ENCODE measurements around the gene GDF10.

GDF10 gene

DNA sequence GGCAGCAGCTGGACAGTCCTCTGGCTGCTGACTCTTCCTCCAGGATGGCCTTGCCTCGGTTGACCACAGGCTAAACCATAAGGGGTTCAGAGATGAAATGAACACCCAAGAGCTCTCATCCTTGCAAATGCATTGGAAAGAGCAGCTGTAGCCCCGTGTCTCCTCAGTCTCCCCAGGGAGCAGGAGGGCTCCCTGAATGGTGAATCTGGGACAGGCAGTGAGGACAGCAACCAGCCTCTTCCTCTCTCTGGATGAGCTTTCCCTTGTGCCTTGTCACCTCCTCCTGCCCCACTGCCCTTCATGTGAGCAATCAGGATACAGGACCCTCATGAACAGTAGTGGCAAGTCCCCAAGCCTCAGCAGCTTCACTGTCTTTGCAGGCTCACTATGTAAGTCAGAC, 23.9 kb upstream of the GDF10 start:
- DNase-seq (ENCODE audit: low read depth in 2 of 2): no peak

GRCh38 chr10:47276576-47277351, 23.2 kb upstream of the GDF10 start:
- no peak for DNase-seq (ENCODE audit: low read depth in 2 of 2)

DNA sequence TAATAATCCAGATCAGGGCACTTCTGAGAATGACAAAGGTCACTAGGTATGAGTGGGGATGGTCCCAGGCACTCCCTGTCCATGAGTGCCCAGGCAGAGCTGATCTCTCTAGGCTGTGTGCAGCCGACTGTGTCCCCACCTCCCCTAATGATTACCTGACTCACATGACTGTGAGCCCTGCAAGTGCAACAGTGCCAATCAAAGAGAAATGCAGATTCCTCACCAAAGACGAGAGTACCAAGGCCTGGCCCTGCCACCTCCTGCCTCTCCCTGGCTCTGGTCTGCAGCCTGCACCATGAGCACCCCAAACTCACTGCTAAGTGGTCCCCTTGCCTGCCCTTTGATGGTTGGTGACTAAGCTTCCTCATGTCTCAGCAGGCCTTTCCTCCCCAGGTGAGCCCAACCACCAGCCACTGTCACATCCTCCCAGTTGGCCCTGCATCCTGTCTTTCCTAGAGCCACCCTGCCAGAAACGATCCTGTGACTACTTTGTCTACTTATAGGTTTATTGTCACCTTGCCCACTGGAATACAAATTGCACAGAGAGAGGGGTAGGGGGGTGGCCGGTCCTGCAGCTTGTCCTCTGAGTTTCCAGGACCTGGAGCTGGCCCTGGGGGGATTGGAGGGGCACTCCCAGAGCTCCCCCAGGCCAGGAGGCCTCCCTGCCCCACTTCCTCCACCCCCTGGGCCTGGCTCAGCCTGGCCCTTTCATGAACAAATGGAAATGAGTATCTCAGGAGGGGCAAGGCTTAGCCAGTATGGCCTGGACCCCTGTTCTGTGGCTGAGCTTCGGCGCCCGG, 22.4 kb upstream of the GDF10 start:
- no peak for DNase-seq (ENCODE audit: low read depth in 2 of 2)

GRCh38 chr10:47278152-47278473, 21.9 kb upstream of the GDF10 start:
- no peak for DNase-seq (ENCODE audit: low read depth in 2 of 2)

- no peak for DNase-seq (ENCODE audit: low read depth in 2 of 2)
Measured at GRCh38 chr10:47278720-47279119, 21.3 kb upstream of the GDF10 start.

GRCh38 chr10:47279276-47279675, 20.7 kb upstream of the GDF10 start:
- DNase-seq (ENCODE audit: low read depth in 2 of 2): no peak

DNA sequence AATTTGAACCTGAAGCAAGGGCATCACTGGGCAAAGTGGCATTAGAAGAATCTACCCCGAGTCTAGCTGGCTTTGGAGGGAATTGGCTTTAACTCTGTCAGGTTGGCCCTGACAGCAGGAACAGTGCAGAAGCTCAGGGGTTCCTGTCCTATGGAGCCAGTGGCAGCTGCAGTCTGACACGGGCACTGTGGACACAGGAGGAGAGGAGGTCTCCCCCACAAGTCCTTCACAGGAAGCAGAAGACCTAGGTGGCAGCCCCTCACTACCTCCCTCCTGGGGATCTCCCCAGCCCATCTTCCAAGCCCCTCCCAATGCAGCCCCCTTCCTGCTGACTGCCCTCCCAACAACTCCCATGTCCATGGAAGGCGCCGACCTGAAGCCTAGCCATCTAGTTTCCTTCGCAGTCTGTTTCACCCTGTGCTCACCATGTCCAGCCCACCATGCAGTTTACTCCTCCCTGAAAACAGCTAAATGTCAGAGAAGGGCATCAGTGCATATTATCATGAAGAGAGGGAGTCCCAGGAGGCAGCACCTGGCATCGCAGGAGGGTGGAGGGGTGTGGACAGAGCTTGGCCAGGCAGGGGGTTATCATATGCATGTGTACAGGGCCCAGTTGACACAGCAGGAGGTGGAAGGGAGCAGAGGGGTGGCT, 17.9 kb upstream of the GDF10 start:
- no peak for DNase-seq (ENCODE audit: low read depth in 2 of 2)

DNA sequence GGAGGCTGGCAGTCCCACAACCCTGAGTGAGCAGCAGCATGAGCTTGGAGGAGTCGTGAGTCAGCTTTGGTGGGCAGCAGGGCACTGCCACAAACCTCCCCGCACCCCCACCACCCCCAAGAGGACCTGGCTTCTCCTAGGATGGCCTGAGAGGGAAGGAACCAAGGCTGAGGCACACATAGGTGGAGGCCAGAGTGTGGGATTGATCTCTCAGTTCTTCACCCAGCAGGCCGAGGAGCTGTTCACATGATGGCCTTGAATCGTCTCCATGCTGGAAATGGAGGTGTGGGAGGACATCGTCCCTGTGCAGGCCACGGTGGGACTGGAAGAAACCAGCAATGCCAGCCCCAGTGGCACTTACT, 17.4 kb upstream of the GDF10 start:
- DNase-seq (ENCODE audit: low read depth in 2 of 2): no peak

DNA sequence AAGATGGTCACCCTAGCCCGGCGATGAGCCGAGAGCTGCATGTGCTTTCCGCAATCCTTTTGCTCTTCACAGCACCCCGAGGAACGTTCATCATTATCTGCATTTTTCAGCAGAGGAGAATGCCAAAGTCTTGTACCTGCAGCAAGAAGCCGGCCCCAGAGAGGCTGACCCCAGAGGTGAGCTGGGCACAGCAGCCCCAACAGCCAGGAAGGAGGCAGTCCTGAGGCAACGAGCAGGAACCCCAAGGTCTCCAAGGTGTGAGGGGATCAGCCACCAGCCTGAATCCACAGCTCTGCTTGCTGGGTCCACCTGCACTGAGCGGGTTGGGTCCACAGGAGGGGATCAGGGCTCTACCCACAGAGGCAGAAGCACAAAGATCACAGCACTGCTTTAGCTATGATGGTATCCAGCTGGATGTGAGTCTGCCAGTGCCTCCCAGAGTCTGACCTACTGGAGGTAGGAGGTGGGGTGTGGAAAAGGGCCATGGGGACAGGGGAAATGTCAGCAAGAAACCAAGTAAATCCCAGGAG, 16.8 kb upstream of the GDF10 start:
- DNase-seq (ENCODE audit: low read depth in 2 of 2): no peak

GRCh38 chr10:47283848-47284247, 16.1 kb upstream of the GDF10 start:
- DNase-seq (ENCODE audit: low read depth in 2 of 2): no peak

- no peak for DNase-seq (ENCODE audit: low read depth in 2 of 2)
Measured at GRCh38 chr10:47285381-47286115, 14.4 kb upstream of the GDF10 start.

DNA sequence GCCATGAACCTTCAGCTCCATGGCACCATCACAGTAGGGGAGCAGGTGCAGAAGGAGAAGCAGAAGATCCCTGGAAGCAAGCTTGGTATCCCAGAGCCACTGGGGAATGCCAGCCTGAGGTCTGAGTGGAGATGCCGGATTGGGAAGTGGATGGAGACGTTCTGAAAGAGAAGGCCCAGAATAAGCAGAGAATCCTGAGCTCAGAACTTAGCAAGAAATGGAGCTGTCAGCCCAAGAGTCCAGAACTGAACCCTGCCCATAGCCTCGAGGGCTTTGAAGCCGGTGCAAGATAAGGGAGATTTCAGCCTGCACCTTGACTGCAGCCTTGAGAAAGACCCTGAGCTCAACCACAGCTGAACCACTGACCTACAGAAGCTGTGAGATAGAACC, 13.9 kb upstream of the GDF10 start:
- DNase-seq (ENCODE audit: low read depth in 2 of 2): no peak

- no peak for DNase-seq (ENCODE audit: low read depth in 2 of 2)
Measured at GRCh38 chr10:47286591-47287315, 13.2 kb upstream of the GDF10 start.

- DNase-seq (ENCODE audit: low read depth in 2 of 2): no peak
Measured at GRCh38 chr10:47287365-47287802, 12.6 kb upstream of the GDF10 start.

- DNase-seq (ENCODE audit: low read depth in 2 of 2): no peak
Measured at GRCh38 chr10:47287805-47288204, 12.2 kb upstream of the GDF10 start.

- DNase-seq (ENCODE audit: low read depth in 2 of 2): no peak
Measured at GRCh38 chr10:47288236-47288635, 11.8 kb upstream of the GDF10 start.

GRCh38 chr10:47288916-47289495, 11.0 kb upstream of the GDF10 start:
- DNase-seq (ENCODE audit: low read depth in 2 of 2): no peak

DNA sequence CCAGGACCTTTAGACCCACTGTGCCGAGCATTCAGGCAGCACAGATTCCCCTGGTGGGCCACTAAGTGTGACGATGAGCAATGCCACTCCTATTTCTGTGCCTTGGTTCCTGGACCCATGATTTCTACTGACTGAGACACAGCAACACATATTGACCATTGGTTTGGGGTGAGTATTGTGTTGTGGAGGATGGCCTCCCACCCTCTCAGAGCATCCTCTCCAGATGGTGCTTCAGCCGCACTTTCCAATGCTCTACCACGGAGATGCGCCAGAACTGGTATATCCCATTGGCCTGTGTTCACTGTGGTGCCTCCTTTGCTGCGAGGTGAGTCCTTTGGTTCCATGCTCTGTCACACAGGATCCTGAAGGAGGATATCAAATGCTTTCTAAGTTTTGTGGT, 10.1 kb upstream of the GDF10 start:
- DNase-seq (ENCODE audit: low read depth in 2 of 2): no peak

GRCh38 chr10:47290338-47290737, 9.7 kb upstream of the GDF10 start:
- no peak for DNase-seq (ENCODE audit: low read depth in 2 of 2)

GRCh38 chr10:47291682-47292081, 8.3 kb upstream of the GDF10 start:
- no peak for DNase-seq (ENCODE audit: low read depth in 2 of 2)

DNA sequence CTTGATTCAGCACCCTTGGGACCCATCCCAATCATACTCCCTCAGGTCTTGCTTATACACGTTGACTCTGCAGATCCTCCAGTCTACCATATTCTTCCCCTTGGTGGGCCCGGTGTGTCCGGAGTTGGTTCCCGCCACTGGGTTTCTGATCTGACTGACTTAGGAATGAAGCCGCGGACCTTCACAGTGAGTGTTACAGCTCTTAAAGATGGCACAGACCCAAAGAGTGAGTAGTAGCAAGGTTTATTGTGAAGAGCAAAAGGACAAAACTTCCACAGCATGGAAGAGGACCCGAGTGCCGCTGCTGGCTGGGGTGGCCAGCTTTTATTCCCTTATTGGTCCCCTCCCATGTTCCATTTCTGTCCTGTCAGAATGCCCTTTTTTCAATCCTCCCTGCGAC, 5.9 kb upstream of the GDF10 start:
- DNase-seq (ENCODE audit: low read depth in 2 of 2): no peak

All from stimulated activated CD4-positive, alpha-beta T cell treated with anti-CD3 and anti-CD28 coated beads, Interleukin-12 subunit alpha, Interleukin-12 subunit beta, amount 100 ng/mL, for 24 hours (primary cell).